ENCODE measurements around the gene DCLK2. TPM values are rescaled to one million over a fixed set of nuclear protein-coding genes. Genes with fewer than 3 reads are reported as not detected.

DCLK2 gene
- total and polyA plus RNA-seq, 2 of the 13 experiments (the other 11 are each of a cell fraction or from before 2014, with no cell fraction given) = not detected

DNA sequence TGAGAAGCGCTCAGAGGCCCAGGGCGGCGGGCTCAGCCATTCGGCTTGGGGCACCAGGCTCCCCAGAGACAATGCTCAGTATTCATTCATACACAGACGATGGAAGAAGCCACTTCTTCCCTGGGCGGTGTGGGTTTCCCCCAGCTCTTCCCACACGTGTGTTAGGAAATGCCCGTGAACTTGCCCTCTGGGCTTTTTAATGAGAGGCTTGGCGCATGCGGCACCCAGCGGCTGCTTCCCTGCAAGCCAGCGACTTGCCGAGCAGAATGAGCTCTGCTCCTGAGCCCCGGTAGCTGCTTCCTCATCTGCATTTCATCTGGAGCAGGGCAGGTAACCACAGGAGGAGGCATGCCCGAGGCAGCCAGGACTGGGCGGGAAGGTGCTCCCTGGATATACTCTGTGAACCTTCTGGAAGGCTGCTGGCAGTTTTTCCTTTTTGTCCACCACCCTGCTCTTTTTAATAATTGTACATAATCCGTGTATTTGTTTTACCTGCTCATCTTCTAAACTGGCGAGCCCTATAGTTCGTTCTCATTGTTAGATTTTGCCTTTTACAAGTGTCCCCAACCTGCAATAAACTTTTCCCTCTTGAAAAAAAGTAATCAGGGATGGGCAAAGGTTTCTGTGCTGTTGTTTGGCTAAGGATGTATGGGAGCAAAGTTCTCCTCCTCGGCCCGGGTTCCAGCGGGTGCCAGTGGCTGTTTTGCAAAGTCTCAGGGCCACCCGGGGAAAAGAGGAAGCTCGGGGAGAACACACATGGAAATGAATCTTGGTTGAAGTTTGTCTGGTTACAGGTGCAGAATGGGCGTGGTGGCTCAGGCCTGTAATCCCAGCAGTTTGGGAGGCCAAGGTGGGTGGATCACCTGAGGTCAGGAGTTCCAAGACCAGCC, 178.8 kb downstream of the DCLK2 start (continued):
- TF ChIP-seq, protein P1, sequence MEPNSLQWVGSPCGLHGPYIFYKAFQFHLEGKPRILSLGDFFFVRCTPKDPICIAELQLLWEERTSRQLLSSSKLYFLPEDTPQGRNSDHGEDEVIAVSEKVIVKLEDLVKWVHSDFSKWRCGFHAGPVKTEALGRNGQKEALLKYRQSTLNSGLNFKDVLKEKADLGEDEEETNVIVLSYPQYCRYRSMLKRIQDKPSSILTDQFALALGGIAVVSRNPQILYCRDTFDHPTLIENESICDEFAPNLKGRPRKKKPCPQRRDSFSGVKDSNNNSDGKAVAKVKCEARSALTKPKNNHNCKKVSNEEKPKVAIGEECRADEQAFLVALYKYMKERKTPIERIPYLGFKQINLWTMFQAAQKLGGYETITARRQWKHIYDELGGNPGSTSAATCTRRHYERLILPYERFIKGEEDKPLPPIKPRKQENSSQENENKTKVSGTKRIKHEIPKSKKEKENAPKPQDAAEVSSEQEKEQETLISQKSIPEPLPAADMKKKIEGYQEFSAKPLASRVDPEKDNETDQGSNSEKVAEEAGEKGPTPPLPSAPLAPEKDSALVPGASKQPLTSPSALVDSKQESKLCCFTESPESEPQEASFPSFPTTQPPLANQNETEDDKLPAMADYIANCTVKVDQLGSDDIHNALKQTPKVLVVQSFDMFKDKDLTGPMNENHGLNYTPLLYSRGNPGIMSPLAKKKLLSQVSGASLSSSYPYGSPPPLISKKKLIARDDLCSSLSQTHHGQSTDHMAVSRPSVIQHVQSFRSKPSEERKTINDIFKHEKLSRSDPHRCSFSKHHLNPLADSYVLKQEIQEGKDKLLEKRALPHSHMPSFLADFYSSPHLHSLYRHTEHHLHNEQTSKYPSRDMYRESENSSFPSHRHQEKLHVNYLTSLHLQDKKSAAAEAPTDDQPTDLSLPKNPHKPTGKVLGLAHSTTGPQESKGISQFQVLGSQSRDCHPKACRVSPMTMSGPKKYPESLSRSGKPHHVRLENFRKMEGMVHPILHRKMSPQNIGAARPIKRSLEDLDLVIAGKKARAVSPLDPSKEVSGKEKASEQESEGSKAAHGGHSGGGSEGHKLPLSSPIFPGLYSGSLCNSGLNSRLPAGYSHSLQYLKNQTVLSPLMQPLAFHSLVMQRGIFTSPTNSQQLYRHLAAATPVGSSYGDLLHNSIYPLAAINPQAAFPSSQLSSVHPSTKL (CRISPR knock-in tag; IDR thresholded peaks at IDR 0.05) = peak; percentile 66
- TF ChIP-seq AHR (CRISPR knock-in tag; IDR thresholded peaks at IDR 0.05) (no peak), GLI4 (CRISPR knock-in tag; IDR thresholded peaks at IDR 0.05; ENCODE audit: borderline replicate concordance) (no peak), ZNF20 (CRISPR knock-in tag; IDR thresholded peaks at IDR 0.05) (no peak), GATAD1 (CRISPR knock-in tag; IDR thresholded peaks at IDR 0.05) (no peak), MIER2 (CRISPR knock-in tag; IDR thresholded peaks at IDR 0.05) (no peak), EZH2 (conservative IDR thresholded peaks at IDR 0.05; ENCODE audit: low read depth, low read length) (no peak), ZNF678 (CRISPR knock-in tag; IDR thresholded peaks at IDR 0.05) (no peak), ZNF205 (CRISPR knock-in tag; IDR thresholded peaks at IDR 0.05) (no peak), ZNF33B (CRISPR knock-in tag; IDR thresholded peaks at IDR 0.05) (no peak), SNAI1 (CRISPR knock-in tag; IDR thresholded peaks at IDR 0.05; ENCODE audit: borderline replicate concordance) (no peak), POLR2AphosphoS2 (IDR thresholded peaks at IDR 0.05; ENCODE audit: low read depth, low read length) (no peak), REPIN1 (CRISPR knock-in tag; IDR thresholded peaks at IDR 0.05; ENCODE audit: borderline replicate concordance, low read depth) (0 out of 2 replicates have a peak, but pooled peaks have one; percentile 32), ZNF292 (CRISPR knock-in tag; IDR thresholded peaks at IDR 0.05; ENCODE audit: borderline replicate concordance, low read depth) (0 out of 2 replicates have a peak, but pooled peaks have one; percentile 67), MEIS1 (CRISPR knock-in tag; IDR thresholded peaks at IDR 0.05; ENCODE audit: borderline replicate concordance) (no peak), HNF4A (CRISPR knock-in tag; IDR thresholded peaks at IDR 0.05) (peak; percentile 85), PAF1 (CRISPR knock-in tag; IDR thresholded peaks at IDR 0.05) (no peak), STAG1 (CRISPR knock-in tag; IDR thresholded peaks at IDR 0.05) (0 out of 2 replicates have a peak, but pooled peaks have one; percentile 9), FLYWCH1 (CRISPR knock-in tag; IDR thresholded peaks at IDR 0.05) (no peak), TP53 (CRISPR knock-in tag; conservative IDR thresholded peaks at IDR 0.05) (no peak), KLF12 (CRISPR knock-in tag; IDR thresholded peaks at IDR 0.05; ENCODE audit: borderline replicate concordance) (no peak; the same call in 1 of the 2 replicates)
- TF ChIP-seq, protein P2, sequence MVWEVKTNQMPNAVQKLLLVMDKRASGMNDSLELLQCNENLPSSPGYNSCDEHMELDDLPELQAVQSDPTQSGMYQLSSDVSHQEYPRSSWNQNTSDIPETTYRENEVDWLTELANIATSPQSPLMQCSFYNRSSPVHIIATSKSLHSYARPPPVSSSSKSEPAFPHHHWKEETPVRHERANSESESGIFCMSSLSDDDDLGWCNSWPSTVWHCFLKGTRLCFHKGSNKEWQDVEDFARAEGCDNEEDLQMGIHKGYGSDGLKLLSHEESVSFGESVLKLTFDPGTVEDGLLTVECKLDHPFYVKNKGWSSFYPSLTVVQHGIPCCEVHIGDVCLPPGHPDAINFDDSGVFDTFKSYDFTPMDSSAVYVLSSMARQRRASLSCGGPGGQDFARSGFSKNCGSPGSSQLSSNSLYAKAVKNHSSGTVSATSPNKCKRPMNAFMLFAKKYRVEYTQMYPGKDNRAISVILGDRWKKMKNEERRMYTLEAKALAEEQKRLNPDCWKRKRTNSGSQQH (CRISPR knock-in tag; IDR thresholded peaks at IDR 0.05; ENCODE audit: low read depth) = no peak
- TF ChIP-seq, protein P3, sequence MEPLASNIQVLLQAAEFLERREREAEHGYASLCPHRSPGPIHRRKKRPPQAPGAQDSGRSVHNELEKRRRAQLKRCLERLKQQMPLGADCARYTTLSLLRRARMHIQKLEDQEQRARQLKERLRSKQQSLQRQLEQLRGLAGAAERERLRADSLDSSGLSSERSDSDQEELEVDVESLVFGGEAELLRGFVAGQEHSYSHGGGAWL (CRISPR knock-in tag; IDR thresholded peaks at IDR 0.05) = no peak
- TF ChIP-seq, protein P4, sequence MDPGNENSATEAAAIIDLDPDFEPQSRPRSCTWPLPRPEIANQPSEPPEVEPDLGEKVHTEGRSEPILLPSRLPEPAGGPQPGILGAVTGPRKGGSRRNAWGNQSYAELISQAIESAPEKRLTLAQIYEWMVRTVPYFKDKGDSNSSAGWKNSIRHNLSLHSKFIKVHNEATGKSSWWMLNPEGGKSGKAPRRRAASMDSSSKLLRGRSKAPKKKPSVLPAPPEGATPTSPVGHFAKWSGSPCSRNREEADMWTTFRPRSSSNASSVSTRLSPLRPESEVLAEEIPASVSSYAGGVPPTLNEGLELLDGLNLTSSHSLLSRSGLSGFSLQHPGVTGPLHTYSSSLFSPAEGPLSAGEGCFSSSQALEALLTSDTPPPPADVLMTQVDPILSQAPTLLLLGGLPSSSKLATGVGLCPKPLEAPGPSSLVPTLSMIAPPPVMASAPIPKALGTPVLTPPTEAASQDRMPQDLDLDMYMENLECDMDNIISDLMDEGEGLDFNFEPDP (CRISPR knock-in tag; conservative IDR thresholded peaks at IDR 0.05) = no peak
